GM19463 (cell line): ENCODE results near the gene MTHFD2L.
A peak's percentile ranks its signal among the peaks of the same experiment; 100 is the strongest.

ENCODE experiments used
- ATAC-seq: cut with Tn5 transposase; IDR thresholded peaks from one replicate; pipeline ENCODE4 v1.9.1; 2021; ENCODE audit warnings: mild to moderate bottlenecking, moderate library complexity; ENCODE audit not compliant: unreplicated experiment

The MTHFD2L gene

GRCh38 chr4:74294681-74295080, 136.8 kb downstream of the MTHFD2L start:
- no peak for ATAC-seq

GRCh38 chr4:74297539-74297938, 139.6 kb downstream of the MTHFD2L start:
- ATAC-seq: peak; percentile 71

- ATAC-seq: no peak
Measured at GRCh38 chr4:74304095-74304625, 146.2 kb downstream of the MTHFD2L start.

- no peak for ATAC-seq
Measured at GRCh38 chr4:74305000-74305399, 147.1 kb downstream of the MTHFD2L start.

- ATAC-seq: no peak
Measured at GRCh38 chr4:74307170-74307569, 149.3 kb downstream of the MTHFD2L start.

GRCh38 chr4:74308215-74308614, 150.3 kb downstream of the MTHFD2L start, which contains the start of gene EPGN:
Gene EPGN, plus strand, starts transcription at chr4:74308470. Its CDS starts 64 bp downstream, at chr4:74308534.
- no peak for ATAC-seq

GRCh38 chr4:74309223-74309622, 151.3 kb downstream of the MTHFD2L start:
- no peak for ATAC-seq

- ATAC-seq: peak; percentile 61
Measured at GRCh38 chr4:74311696-74312313, 153.9 kb downstream of the MTHFD2L start.

GRCh38 chr4:74314329-74314728, 156.4 kb downstream of the MTHFD2L start:
- ATAC-seq: no peak

GRCh38 chr4:74314944-74315343, 157.0 kb downstream of the MTHFD2L start:
- no peak for ATAC-seq

GRCh38 chr4:74315376-74315775, 157.5 kb downstream of the MTHFD2L start:
- ATAC-seq: no peak

GRCh38 chr4:74316397-74316796, 158.5 kb downstream of the MTHFD2L start:
- no peak for ATAC-seq

- ATAC-seq: no peak
Measured at GRCh38 chr4:74317616-74318246, 159.8 kb downstream of the MTHFD2L start.

- ATAC-seq: no peak
Measured at GRCh38 chr4:74318276-74318675, 160.4 kb downstream of the MTHFD2L start.

- no peak for ATAC-seq
Measured at GRCh38 chr4:74319470-74319869, 161.6 kb downstream of the MTHFD2L start.

GRCh38 chr4:74320559-74321118, 162.7 kb downstream of the MTHFD2L start:
- ATAC-seq: peak; percentile 73

GRCh38 chr4:74322301-74322700, 164.4 kb downstream of the MTHFD2L start:
- no peak for ATAC-seq

GRCh38 chr4:74323663-74324062, 165.7 kb downstream of the MTHFD2L start:
- ATAC-seq: no peak

GRCh38 chr4:74324262-74324661, 166.3 kb downstream of the MTHFD2L start:
- ATAC-seq: no peak

GRCh38 chr4:74325886-74326285, 168.0 kb downstream of the MTHFD2L start:
- no peak for ATAC-seq

- ATAC-seq: no peak
Measured at GRCh38 chr4:74327762-74328161, 169.8 kb downstream of the MTHFD2L start.

GRCh38 chr4:74328501-74328900, 170.6 kb downstream of the MTHFD2L start:
- no peak for ATAC-seq
